Prostate gland (tissue), 2 donors: ENCODE measurements around the gene PSMC5. TPM values are rescaled to one million over a fixed set of nuclear protein-coding genes. Genes with fewer than 3 reads are reported as not detected.

Experiments
- DNase-seq: peaks from one replicate; pipeline ENCODE4 v3.0.0-alpha.2; 2019; ENCODE audit warnings: low spot score
- H3K27ac ChIP-seq, 2 donors: fragments of 200-600 bp; sonication (generic); 2 replicates each; pipeline ENCODE4 v1.5.1; 2017 to 2019
- H3K27me3 ChIP-seq: fragments of 200-600 bp; sonication (generic); replicated peaks from 2 replicates; pipeline ENCODE4 v1.5.1; 2019; ENCODE audit not compliant: insufficient read depth
- H3K36me3 ChIP-seq, 2 donors: fragments of 200-600 bp; sonication (generic); 1 replicate in 1 of 2; 2 replicates in 1 of 2; pipeline versions ENCODE4 v1.5.1 to v1.8.1; 2017 to 2019
- H3K4me1 ChIP-seq: fragments of 200-600 bp; sonication (generic); replicated peaks from 2 replicates; pipeline ENCODE4 v1.5.1; 2019
- H3K4me3 ChIP-seq, 2 donors: fragments of 200-600 bp; sonication (generic); 2 replicates each; pipeline ENCODE4 v1.5.1; 2017 to 2019
- H3K9me3 ChIP-seq: fragments of 200-600 bp; sonication (generic); 2 replicates; pipeline ENCODE4 v1.5.1; 2017
- CTCF ChIP-seq, 4 experiments: fragments of 200-600 bp in 2 of 4; fragments of 450-650 bp in 2 of 4; sonication (generic) in 2 of 4; IDR thresholded peaks; 1 replicate in 3 of 4; 2 replicates in 1 of 4; pipeline ENCODE4 v1.5.1; 2016 to 2019; ENCODE audit warnings: antibody characterized with exemption in 4 of 4, mild to moderate bottlenecking in 2 of 4, moderate library complexity in 2 of 4
- POLR2A ChIP-seq: fragments of 450-650 bp; IDR thresholded peaks from one replicate; pipeline ENCODE4 v1.6.1; 2016; ENCODE audit warnings: antibody characterized with exemption, mild to moderate bottlenecking
- POLR2AphosphoS5 ChIP-seq: sonication (generic); formaldehyde crosslinking; IDR thresholded peaks from one replicate; pipeline ENCODE4 v1.6.1; 2017; ENCODE audit warnings: antibody characterized with exemption
- WGBS: methylation state at CpG from one replicate; pipeline ENCODE4 v1.1.5; 2018; 5-methylcytosine and 5-hydroxymethylcytosine counted together
- intact Hi-C: fragments of 100-400 bp; cut with DNase I; formaldehyde crosslinking; loops from one replicate; pipeline ENCODE4 v1.14.2; 2022
- total RNA-seq, 2 donors: library from RNA; depleted of rRNA; stranded (reverse); fragments of >200 nt; gene quantifications; one replicate each; pipeline ENCODE4 v1.1.0, GENCODE V29; 2016

PSMC5 gene
- total RNA-seq, 2 donors from 2014 or later, result 94.0 to 109 TPM

GRCh38 chr17:63838631-63839171 is 11.5 kb downstream of the PSMC5 start:
- Histone ChIP-seq H3K27ac (peak overlapping the region; percentile 84 to 94), H3K36me3 (peaks cover 14 to 17% of the 10 kb centered on the region in 2 donors), H3K4me1 (peaks cover 40% of the 10 kb centered on the region), H3K4me3 (peak overlapping the region in 1 of 2 donors; percentile 13), H3K27me3 (no peaks in the 10 kb centered on the region), H3K9me3 (no peaks in the 10 kb centered on the region)
- intact Hi-C loops, result no loop called here
- peak; percentile 30 for TF ChIP-seq POLR2A
- no peak for TF ChIP-seq CTCF (IDR thresholded peaks at IDR 0.05)
- TF ChIP-seq POLR2AphosphoS5, result peak; percentile 94
- 12% methylated on average over 7 of the region's 7 CpGs for WGBS
- peak; percentile 97 for DNase-seq

- 37% methylated on average over 4 of the region's 4 CpGs for WGBS
- intact Hi-C loops, result loop anchor here (5.0 kb wide), 1 partner anchor 68 kb away; the partner anchor contains the start of genes CCDC47 and DDX42
- peak overlapping the region; percentile 76 to 92 for H3K4me3 ChIP-seq
- TF ChIP-seq POLR2A (no peak), POLR2AphosphoS5 (no peak), CTCF (IDR thresholded peaks at IDR 0.05) (no peak)
- H3K36me3 ChIP-seq, result peaks cover 0 to 3% of the 10 kb centered on the region in 2 donors
- H3K27me3 ChIP-seq, result no peaks in the 10 kb centered on the region
- no peaks in the 10 kb centered on the region for H3K9me3 ChIP-seq
- peak; percentile 16 for DNase-seq
- peaks cover 40% of the 10 kb centered on the region for H3K4me1 ChIP-seq
- peak overlapping the region; percentile 84 to 94 for H3K27ac ChIP-seq
Observed at GRCh38 chr17:63840591-63841349, 13.5 kb downstream of the PSMC5 start.

DNA sequence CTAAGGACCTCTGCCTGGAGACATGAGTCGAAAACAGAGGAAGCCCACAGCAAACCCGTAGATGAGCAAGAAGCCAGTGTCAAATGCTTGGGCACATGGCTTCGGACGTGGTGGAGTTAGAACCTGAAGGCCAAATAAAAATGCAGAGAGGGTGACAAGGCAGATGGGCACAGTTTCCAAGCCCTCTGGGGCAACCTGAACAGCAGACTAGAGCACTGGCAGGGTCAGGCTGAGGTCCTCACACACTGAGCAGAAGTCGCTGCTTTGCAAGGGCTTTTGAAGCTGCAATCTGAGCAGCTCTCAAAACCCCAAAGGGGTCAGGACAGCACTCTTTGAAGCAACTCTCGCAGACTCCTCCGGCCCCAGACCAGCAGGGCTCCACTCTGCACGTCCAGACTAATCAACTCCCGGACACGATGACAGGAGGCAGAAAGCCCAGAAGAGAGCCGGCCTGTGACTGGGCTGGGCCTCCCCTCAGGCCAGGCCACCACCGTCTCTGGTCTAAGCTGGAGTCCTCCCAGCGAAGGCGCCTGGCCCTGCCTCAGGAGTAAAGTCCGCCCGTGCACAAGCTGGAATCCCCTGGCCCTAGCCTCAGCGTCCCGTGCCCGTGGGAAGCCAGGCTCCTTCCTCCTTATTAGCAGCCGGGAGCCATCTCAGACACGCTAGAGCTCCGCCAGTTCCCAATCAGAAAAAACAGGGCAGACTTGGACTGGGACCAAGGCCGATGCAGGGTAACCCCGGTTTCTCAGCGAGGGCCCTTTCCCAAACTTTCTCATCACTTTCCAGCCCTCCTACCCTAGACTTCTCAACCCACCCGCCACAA is 14.3 kb downstream of the PSMC5 start:
- Histone ChIP-seq H3K4me3 (peak overlapping the region; percentile 76 to 92), H3K9me3 (no peaks in the 10 kb centered on the region), H3K27ac (peak overlapping the region; percentile 84 to 94), H3K27me3 (no peaks in the 10 kb centered on the region), H3K4me1 (peaks cover 40% of the 10 kb centered on the region), H3K36me3 (no peaks in the 10 kb centered on the region)
- peak; percentile 45 for DNase-seq
- TF ChIP-seq POLR2A, result no peak
- no peak for TF ChIP-seq CTCF (IDR thresholded peaks at IDR 0.05)
- no peak for TF ChIP-seq POLR2AphosphoS5
- intact Hi-C loops, result loop anchor here (5.0 kb wide), 1 partner anchor 69 kb away; the partner anchor contains the start of genes CCDC47 and DDX42
- WGBS, result 2% methylated on average over 25 of the region's 26 CpGs

GRCh38 chr17:63842173-63842539 is 14.9 kb downstream of the PSMC5 start:
- H3K4me1 ChIP-seq, result peaks cover 40% of the 10 kb centered on the region

More at GRCh38 chr17:63842173-63842539, 14.9 kb downstream of the PSMC5 start:
- under 1% methylated on average over 36 of the region's 36 CpGs for WGBS
- H3K27ac ChIP-seq, result peak overlapping the region; percentile 84 to 94
- no peaks in the 10 kb centered on the region for H3K36me3 ChIP-seq
- no peak for TF ChIP-seq POLR2AphosphoS5
- no peak for TF ChIP-seq POLR2A
- H3K27me3 ChIP-seq, result no peaks in the 10 kb centered on the region
- H3K9me3 ChIP-seq, result no peaks in the 10 kb centered on the region
- peak overlapping the region; percentile 76 to 92 for H3K4me3 ChIP-seq
- intact Hi-C loops, result loop anchor here (5.0 kb wide), 1 partner anchor 70 kb away; the partner anchor contains the start of genes CCDC47 and DDX42
- DNase-seq, result peak; percentile 27
